Occipital lobe (tissue), 2 donors: ENCODE measurements around the gene CMTM4. TPM values are rescaled to one million over a fixed set of nuclear protein-coding genes. Genes with fewer than 3 reads are reported as not detected.
"Not testable (repeated sequence)": the region's sequence is repeated elsewhere in the genome, so short reads cannot be mapped to it uniquely, and the experiment has no call there.

Source experiments
- DNase-seq: peaks from one replicate; lab custom pipeline; 2025; lab: John Stamatoyannopoulos, UW
- total RNA-seq: library from RNA; depleted of rRNA; stranded (reverse); fragments of >200 nt; gene quantifications from one replicate; pipeline ENCODE4 v1.2.3, GENCODE V29; 2014

CMTM4 gene
- total RNA-seq, 1 donor from 2014 or later: 70.7 TPM

DNA sequence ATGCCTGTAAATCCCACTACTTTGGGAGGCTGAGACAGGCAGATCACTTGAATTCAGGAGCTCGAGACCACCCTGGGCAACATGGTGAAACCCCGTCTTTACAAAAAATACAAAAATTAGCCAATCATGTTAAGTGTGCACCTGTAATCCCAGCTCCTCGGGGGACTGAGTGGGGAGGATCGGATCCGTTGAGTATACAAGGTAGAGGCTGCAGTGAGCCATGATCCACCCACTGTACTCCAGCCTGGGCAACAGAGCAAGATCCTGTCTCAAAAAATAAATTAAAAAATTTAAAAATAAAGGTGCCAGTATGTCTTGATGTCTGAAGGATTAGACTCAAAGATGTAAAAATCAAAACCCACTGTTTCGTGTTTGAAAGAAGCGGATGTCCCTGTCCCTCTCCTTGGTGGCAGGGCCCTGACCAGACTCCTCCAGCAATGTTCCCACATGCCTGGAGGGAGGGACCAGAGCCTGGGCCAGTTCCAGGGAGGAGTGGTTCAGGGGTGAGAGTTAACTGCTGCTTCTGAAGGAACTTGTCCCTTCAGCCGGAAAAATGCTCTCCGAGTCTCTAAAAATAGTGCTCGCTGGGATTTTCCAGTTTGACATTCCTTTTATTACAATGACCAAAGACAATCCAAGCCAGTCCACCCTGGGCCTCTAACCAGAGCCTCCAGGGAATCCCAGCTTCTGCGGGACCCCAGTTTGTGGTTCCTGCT lies 9.4 kb upstream of the CMTM4 start:
- DNase-seq: no peak

DNA sequence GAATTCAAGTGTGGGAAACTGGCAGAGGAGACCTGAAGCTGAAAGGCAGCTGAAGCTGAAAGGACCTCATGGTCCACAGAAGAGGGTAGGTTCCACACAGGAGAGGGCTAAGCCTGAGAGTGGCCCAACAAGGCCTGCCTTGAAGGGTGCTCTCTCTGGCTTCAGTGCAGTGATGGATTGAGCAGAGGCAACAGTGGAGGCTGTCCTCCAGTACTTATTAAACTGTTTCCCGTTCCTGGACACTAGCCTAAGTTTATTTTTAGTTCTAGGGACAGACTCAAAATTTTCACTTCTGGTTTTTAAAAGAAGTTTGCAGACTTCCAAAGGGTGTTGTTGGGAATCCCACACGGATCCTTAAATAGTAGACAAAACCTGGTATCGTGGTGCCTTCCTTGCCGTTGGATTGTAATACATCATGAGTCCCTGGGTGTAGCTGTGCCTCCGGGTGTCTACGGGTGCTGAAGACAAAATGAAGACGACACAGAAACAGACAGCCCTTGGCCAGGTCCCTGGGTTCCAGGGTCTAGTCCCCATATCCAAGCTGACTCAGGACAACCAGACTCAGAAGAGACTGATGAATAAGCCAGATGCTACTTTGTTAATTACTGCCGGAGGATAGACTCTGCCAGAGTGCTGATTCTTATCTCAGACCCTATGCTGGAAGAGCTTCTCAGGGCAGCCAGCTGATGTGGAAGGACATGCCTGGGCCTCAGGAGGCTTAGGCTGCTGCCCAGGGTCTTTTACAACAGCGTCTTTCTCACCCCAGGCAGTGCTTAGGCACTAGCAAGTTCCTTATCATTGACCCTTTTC lies 7.1 kb upstream of the CMTM4 start:
- no peak for DNase-seq

DNA sequence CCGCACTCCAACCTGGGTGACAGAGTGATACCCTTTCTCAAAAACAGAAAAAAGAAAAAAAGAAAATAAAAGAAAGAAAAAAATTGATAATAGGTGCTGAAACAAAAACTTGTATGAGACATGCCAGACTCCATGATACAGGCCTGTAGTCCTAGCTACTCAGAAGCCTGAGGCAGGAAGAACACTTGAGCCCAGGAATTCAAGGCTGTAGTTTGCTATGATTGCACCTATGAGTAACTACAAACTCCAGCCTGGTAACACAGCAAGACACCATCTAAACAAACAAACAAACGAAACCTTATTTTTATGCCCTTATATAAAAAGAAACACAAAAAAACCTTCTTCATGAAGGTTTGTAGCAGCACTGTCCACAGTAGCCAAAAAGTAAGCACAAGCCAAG lies 5.0 kb upstream of the CMTM4 start:
- DNase-seq: no peak

DNA sequence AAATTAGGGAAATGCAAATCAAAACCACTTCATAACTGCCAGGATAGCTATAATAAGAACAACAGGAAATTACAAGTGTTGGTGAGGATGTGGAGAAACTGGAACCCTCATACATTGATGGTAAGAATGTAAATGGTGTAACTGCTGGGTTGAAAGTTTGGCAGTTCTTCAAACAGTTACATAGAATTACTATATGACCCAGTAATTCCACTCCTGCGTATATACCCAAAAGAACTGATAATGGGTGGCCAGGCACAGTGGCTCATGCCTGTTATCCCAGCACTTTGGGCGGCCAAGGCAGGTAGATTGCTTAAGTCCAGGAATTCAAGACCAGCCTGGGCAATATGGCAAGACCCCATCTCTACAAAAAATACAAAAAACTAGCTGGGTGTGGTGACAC lies 4.5 kb upstream of the CMTM4 start:
- no peak for DNase-seq

DNA sequence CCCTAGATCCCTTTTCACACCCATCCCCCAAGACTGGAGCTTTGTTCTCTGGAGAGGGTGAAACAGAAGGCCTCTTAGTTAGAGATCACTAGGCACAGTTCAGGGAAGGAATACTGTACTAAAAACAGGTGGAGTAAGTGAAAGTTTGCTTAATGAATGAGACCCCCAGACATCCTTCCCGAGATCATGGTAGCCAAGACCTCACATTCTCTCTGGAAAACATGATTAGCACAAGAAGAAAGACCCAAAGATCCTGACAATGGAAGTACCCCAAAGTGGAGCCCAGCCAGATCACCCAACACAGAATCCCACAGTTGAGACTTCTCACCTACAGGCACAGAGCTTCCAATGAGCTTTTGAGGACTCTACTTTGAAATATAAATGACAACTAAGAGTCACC lies 3.4 kb upstream of the CMTM4 start:
- DNase-seq: no peak

DNA sequence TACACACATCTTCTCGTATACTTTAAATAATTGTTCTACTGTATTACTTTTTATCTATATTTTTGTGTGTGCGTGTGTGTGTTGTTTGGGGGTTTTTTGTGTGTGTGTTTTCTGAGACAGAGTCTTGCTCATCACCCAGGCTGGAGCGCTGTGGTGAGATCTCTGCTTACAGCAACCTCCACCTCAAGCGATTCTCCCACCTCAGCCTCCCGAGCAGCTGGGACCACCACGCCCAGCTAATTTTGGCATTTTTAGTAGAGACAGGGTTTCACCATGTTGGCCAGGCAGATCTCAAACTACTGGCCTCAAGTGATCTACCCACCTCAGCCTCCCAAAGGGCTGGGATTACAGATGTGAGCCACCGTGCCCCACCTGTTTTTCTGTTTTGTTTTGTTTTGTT lies 1.5 kb upstream of the CMTM4 start:
- no peak for DNase-seq

DNA sequence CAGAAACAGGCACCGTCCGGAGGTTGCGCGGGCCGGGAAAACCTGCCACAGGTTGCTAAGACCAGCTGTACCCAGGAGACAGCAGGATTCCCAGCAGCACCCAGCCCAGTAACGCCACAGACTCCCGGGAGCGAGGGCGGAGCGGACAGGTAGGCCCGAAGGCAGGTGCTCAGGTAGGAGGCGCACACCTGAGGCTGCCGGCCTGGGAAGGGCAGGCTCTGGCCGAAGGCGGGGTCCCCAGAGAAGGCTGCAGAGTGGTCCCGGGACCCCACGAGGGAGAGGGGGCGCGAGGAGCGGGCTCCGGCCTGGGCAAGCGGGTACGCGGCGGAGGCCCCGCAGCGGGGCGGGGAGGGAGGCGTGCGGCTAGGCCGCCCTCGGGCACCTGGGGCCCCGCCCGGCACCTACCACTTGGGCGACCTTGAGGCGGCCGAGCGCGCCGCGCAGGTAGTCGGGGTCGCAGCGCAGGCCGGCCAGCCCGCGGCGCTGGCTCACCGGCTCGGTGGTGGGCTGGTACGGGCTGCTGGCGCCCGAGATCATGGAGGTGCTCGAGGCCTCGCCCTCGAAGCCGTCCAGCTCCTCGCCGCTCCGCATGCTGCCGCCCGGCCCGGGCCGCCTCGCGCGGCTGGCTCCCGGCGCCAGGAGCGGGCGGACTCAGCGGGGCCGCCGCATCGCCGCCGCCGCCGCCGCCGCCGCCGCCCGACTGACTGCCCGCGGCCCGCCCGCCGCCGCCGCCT lies 441 bp downstream of the CMTM4 start:
- DNase-seq: no peak

DNA sequence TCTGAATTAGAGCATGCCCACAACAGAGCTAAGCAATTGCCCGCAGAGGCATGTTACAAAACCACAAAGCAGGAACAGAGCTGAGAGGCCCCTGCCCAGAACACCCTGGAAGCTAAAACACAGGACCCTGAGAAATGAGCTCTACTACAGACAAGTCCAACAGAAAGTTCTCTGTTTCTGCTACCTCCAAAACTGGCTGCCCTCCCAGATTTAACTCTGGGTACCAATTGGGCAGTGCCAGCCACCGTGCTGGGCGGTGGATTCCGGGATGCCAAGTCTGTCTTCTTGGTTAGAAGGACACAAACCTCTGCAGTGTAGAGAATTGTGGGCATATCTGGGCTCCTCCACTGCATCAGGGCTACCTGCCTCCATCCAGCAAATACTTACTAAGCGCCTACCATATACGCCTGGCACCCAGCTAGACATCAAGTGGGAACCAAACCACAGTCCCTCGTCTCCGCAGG lies 1.0 kb downstream of the CMTM4 start:
- no peak for DNase-seq

DNA sequence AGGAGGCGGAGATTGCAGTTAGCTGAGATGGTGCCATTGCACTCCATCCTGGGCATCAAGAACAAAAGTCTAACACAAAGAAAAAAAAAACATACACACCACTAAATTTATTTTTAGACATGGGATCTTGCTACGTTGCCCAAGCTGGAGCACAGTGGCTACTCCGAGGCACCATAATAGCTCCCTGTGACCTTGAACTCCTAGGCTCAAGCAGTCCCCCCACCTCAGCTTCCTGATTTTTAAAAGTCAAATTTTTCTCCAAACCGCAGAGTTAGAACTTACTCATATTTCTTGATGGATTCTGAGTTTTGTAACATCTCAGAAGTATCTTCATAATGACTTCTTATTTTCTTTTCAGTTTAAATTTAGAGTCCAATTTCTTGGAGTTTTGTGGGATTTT lies 3.4 kb downstream of the CMTM4 start:
- no peak for DNase-seq

DNA sequence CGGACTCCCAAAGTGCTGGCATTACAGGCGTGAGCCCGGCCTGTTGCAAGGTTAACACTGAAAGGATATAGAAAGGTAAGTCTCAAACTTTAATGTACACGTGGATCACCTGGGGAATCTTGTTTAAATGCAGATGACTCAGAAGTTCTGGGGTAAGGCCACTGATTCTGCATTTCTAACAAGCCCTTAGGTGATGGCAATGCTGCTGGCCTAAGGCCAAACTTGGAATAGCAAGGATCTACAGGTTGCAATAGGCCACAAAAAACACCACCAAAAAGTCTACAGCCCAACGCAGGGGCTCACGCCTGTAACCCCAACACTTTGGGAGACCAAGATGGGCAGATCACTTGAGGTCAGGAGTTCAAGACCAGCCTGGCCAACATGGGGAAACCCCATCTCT lies 4.2 kb downstream of the CMTM4 start:
- no peak for DNase-seq

DNA sequence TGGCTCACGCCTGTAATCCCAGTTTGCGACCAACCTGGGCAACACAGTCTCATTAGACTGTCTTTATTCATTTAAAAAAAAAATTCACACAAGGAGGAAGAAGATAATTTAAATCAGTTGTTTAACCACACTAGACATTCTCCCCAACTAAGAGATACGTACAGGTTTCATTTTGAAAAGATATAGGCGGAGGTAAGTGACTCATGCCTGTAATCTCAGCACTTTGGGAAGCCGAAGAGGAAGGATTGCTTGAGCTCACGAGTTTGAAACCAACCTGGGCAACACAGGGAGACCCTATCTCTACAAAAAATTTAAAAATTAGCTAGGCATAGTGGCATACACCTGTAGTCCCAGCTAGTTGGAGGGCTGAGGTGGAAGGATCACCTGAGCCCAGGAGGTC lies 5.3 kb downstream of the CMTM4 start:
- no peak for DNase-seq

DNA sequence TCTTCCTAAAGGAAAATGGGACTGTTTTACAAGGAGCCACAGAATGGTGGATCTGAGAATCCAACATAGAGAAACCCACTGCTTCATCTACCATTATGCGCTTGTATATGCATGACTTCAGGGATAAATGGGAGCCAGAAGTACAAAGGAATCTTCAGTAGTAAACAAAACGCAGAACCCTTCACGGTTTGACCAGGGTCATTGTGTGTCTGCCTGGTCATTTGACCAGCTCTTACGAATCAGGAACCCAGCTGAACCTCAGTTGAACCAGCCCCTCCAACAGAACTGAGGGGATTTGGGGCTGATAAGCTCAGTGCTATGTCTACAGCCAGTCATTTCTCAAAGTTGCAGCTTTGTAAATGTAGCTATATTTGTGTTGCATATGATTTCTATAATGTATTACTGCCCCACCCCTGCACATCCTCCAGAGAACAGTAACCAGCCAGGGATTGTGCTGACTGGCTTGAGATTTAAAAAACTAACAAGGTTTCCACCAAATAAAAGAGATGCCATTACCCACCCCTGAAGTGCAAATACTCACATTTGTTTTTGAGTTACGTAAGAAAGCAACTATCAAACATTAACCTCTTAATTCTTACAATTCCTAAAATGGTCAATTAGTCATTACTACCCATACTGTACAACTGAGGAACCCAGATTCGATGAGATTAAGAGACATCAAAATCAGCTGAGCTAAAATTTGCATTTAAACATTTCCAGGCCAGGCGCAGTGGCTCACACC lies 6.3 kb downstream of the CMTM4 start:
- DNase-seq: no peak

DNA sequence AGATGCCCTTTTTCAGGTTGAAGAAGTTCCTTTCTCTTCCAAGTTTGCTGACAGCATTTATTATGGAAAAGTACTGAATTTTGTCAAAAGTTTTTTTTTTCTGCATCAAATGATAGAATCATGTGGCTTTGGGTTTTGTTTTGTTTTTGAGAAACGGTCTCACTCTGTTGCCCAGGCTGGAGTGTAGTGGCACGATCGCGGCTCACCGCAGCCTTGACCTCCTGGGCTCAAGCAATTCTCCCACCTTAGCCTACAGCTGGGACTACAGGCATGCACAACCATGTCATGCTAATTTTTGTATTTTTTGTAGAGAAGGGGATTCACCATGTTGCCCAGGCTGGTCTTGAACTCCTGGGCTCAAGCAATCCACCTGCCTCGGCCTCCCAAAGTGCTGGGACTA lies 7.3 kb downstream of the CMTM4 start:
- DNase-seq: no peak

DNA sequence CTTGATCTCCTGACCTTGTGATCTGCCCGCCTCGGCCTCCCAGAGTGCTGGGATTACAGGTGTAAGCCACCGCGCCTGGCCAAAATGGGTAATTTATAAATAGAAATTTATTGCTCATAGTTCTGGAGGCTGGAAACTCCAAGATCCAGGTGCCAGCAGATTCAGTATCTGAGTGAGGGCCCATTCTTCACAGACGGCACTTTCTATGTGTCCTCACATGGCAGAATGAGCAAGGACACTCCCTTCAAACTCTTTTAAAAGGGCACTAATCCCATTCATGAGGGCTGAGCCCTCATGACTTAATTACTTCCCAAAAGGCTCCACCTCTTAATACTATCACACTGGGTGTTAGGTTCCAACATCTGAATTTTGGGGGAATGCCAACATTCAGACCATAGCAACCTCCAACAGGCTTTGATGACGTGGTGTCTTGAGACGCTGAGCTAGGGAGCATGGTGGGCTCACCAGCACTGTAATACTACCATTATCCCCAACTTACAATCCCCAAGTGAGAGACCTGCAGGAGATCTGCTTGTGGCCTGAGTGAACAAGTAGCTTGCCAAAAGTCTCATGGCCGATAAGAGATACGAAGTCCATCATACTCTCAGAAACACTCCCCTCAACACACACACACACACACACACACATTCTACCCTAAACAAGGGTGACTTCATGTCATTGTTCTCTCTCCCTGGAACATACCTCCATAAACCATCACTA lies 8.5 kb downstream of the CMTM4 start:
- no peak for DNase-seq

DNA sequence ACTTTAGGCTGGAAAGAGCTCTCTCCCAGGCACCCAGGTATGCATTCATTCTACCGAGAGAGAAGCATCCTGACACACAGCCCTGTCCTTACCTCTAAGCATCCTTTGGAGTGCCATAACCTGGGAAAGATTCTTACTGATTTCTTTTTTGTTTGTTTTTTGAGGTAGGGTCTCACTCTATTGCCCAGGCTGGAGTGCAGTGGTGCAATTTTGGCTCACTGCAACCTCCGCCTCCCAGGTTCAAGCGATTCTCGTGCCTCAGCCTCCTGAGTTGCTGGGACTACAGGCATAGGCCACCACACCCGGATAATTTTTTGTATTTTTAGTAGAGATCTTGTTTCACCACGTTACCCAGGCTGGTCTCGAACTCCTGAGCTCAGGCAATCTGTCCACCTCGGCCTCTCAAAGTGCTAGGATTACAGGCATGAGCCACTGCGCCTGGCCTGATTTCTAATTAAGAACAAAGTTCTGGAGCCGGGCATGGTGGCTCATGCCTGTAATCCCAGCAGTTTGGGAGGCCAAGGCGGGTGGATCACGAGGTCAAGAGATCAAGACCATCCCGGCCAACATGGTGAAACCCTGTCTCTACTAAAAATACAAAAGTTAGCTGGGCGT lies 10.9 kb downstream of the CMTM4 start:
- not testable (repeated sequence) for DNase-seq

DNA sequence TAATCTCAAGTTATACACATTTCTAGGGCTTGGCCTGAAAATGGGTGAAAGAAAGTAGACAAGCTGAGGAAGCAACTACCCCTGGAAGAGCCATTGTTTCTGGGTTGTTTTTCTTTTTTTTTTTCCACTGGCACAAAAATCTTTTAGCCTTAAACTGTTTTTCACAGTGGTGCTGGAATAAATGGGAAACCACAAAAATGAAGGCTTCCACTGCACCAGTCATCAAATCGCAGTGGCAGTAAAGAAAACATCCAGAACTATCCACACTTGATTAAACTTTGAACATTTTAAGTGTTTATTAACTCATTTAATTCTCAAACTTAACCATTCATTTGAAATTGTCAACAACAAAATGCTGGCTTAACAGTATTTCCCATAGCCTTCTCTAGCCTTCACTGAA lies 14.3 kb downstream of the CMTM4 start:
- no peak for DNase-seq

DNA sequence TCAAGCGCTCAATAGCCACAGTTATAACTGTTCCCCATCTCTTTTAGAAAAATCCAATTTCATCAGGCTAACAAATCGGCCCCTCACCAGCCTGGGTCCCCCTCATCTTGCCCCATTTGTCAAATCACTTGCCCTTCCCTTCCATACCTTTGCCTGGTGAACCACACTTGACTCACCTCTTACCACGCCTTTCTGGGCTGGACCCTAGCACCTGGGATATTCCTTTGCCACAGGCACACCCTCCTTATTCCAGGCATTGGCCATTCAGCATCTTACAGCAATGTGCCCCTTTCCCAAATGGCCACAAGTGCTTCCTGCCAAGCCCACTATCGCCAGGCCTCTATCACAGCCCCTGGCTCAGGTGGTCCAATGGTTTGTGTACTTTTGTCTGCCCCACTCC lies 14.9 kb downstream of the CMTM4 start:
- no peak for DNase-seq

DNA sequence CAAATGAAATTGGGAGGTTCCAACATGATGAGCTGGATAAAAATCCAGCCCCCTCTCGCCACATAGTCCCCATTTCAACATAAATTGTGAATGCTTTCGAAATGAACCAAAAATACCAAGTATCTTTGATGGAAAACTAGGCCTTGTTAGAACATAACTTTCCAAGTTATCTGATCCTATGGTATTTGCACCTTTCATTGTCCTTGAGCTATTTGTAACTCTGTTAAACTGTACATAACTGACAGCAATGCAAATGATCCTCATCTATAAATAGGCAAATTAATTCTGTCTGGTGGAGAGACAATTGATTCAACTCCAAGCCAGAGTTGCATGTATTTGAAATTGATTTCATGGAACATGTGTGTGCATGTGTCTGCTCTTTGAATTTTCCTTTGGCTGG lies 18.2 kb downstream of the CMTM4 start:
- DNase-seq: no peak

DNA sequence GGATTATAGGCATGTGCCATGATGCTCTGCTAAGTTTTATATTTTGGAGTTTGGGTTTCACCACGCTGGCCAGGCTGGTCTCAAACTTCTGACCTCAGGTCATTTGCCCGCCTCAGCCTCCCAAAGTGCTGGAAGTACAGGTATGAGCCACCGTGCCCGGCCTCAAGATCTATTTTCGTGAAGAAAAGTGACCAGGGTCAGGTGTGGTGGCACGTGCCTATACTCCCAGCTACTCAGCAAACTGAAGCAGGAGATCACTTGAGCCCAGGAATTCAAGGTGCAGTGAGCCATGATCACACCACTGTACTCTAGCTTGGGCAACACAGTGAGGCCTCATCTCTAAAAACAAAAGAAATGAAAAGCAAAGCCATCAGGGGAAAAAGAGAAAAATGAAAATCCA lies 18.7 kb downstream of the CMTM4 start:
- no peak for DNase-seq

DNA sequence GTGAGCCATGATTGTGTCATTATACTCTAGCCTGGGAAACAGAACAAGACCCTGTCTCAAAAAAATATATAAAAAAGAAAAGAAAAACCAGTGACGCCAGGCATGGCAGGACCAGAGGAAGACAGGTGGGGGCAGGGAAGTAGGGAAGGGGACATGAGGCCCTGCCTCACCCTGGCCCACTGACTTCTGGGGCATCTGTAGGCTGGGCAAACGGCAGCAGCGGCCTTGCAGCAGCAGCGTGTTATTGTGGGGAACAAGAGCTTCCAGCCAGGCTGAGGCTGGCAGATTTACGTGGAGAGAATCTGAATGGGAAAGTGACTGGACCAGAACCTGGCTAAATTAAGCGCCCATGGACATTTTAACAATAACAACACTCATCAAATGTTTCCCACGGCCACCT lies 19.4 kb downstream of the CMTM4 start:
- no peak for DNase-seq

DNA sequence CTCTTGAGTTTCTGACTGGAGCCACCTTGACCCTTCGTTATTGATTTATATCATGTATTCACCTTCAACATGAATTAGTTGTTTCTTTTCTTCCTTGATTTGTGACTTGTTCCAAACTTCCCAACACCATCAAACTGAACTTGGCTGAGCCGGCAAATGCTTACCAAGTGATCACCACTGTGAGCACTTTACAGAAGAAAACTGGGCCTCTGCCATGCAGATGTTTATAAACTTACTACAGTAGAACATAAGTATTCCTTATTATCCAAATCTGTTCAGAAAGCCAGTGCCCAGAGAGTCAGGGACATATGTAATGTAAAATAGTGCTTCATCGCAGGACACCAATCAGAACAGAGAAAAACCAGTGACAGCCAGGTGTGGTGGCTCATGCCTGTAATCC lies 19.9 kb downstream of the CMTM4 start:
- DNase-seq: no peak
